ENCODE measurements around the gene LRRC32. TPM values are rescaled to one million over a fixed set of nuclear protein-coding genes. Genes with fewer than 3 reads are reported as not detected.

The LRRC32 gene
- total RNA-seq, 2 experiments from 2014 or later, result 23.2 to 24.5 TPM

GRCh38 chr11:76666830-76667229, 3.7 kb downstream of the LRRC32 start:
- intact Hi-C loops (cut with micrococcal nuclease), result no loop called here
- CTCF ChIA-PET, result interaction anchor here (1.3 kb wide), 1 partner anchor 37 kb away, joined by 3 read pairs; no protein-coding TSS in a partner anchor
- ATAC-seq, result no peak
- H3K4me1 Mint-ChIP-seq (ENCODE audit: low read depth), result peaks cover 42% of the 10 kb centered on the region
- peaks cover 19% of the 10 kb centered on the region for H3K27me3 Mint-ChIP-seq
- TF ChIP-seq, protein P1, sequence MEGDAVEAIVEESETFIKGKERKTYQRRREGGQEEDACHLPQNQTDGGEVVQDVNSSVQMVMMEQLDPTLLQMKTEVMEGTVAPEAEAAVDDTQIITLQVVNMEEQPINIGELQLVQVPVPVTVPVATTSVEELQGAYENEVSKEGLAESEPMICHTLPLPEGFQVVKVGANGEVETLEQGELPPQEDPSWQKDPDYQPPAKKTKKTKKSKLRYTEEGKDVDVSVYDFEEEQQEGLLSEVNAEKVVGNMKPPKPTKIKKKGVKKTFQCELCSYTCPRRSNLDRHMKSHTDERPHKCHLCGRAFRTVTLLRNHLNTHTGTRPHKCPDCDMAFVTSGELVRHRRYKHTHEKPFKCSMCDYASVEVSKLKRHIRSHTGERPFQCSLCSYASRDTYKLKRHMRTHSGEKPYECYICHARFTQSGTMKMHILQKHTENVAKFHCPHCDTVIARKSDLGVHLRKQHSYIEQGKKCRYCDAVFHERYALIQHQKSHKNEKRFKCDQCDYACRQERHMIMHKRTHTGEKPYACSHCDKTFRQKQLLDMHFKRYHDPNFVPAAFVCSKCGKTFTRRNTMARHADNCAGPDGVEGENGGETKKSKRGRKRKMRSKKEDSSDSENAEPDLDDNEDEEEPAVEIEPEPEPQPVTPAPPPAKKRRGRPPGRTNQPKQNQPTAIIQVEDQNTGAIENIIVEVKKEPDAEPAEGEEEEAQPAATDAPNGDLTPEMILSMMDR (IDR thresholded peaks at IDR 0.05), result no peak
- DNase-seq, result no peak
- POLR2A ChIA-PET, result interaction anchor here (0.9 kb wide), 1 partner anchor 195 kb away, joined by 3 read pairs; no protein-coding TSS in a partner anchor
- peak overlapping the region; percentile 73 for H3K4me3 Mint-ChIP-seq
- H3K9me3 Mint-ChIP-seq, result no peaks in the 10 kb centered on the region
- peaks cover 8% of the 10 kb centered on the region for H3K36me3 Mint-ChIP-seq (ENCODE audit: low read depth)
- H3K27ac Mint-ChIP-seq, result no peak overlapping the region

- ATAC-seq (no peak), DNase-seq (no peak)
- POLR2A ChIA-PET, result no interaction called here
- no peaks in the 10 kb centered on the region for H3K9me3 Mint-ChIP-seq
- TF ChIP-seq, protein P1 (IDR thresholded peaks at IDR 0.05), result no peak
- peaks cover 15% of the 10 kb centered on the region for H3K27me3 Mint-ChIP-seq
- H3K36me3 Mint-ChIP-seq (ENCODE audit: low read depth), result peaks cover 8% of the 10 kb centered on the region
- CTCF ChIA-PET, result no interaction called here
- intact Hi-C loops (cut with micrococcal nuclease), result no loop called here
- H3K4me3 Mint-ChIP-seq, result peak overlapping the region; percentile 73
- H3K4me1 Mint-ChIP-seq (ENCODE audit: low read depth), result peaks cover 38% of the 10 kb centered on the region
- no peak overlapping the region for H3K27ac Mint-ChIP-seq
Measured at GRCh38 chr11:76666408-76666807, 4.1 kb downstream of the LRRC32 start.

DNA sequence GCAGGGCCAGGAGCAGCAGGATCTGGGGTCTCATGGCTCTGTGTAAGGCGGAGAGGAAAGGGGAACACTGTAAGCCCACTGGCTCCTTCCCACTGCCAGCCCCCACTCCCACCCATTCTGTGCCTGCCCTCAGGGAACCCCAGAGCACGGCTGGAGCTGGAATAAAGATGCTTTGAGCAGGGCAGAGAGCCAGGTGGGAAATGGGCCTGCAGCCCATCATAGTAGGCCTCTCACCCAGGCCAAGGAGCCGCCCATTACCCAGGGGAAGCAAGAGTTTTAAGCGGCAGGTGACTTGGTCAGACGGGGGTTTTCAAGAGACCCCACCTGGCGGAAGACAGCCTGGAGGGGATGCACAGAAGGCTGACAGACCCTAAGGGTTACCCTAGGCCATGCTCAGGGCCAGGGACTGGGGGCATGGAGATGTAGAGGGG, 4.6 kb downstream of the LRRC32 start:
- Mint-ChIP-seq H3K27ac (peak overlapping the region; percentile 68), H3K4me3 (no peak overlapping the region), H3K27me3 (peaks cover 14% of the 10 kb centered on the region), H3K4me1 (ENCODE audit: low read depth) (peaks cover 35% of the 10 kb centered on the region), H3K9me3 (no peaks in the 10 kb centered on the region), H3K36me3 (ENCODE audit: low read depth) (peaks cover 8% of the 10 kb centered on the region)
- no peak for DNase-seq
- TF ChIP-seq, protein P1 (IDR thresholded peaks at IDR 0.05), result no peak
- no peak for ATAC-seq
- CTCF ChIA-PET, result interaction anchor here (1.2 kb wide), 1 partner anchor 13 kb away, joined by 3 read pairs; no protein-coding TSS in a partner anchor
- intact Hi-C loops (cut with micrococcal nuclease), result no loop called here
- POLR2A ChIA-PET, result no interaction called here

DNA sequence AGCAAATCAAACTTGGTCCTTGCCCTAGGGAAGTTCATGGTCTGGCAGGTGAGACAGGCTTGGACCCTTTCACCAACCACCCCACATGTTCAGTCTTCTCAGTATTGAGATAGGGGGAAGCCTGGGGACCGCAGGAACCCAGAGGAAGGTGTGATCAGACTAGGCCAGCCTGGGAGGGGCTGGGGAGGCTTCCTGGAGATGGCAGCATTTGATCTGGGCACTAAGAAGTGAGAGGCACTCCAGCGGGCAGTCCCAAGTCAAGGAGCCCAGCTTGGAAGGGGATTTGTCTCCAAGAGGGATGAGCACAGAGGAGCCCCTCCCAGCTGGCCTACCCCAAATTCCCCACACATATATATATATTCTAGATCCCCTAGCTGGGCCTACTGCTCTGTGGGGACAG, 5.4 kb downstream of the LRRC32 start:
- Mint-ChIP-seq H3K36me3 (ENCODE audit: low read depth) (peaks cover 8% of the 10 kb centered on the region), H3K27ac (peak overlapping the region; percentile 83), H3K4me3 (no peak overlapping the region), H3K27me3 (peaks cover 14% of the 10 kb centered on the region), H3K9me3 (no peaks in the 10 kb centered on the region), H3K4me1 (ENCODE audit: low read depth) (peaks cover 34% of the 10 kb centered on the region)
- DNase-seq (peak; percentile 48), ATAC-seq (peak; percentile 69)
- ChIA-PET POLR2A (interaction anchor here (0.6 kb wide), 1 partner anchor 14 kb away, joined by 3 read pairs; no protein-coding TSS in a partner anchor), CTCF (interaction anchor here (1.2 kb wide), 1 partner anchor 12 kb away, joined by 3 read pairs; no protein-coding TSS in a partner anchor)
- intact Hi-C loops (cut with micrococcal nuclease), result no loop called here
- TF ChIP-seq, protein P1 (IDR thresholded peaks at IDR 0.05), result no peak

DNA sequence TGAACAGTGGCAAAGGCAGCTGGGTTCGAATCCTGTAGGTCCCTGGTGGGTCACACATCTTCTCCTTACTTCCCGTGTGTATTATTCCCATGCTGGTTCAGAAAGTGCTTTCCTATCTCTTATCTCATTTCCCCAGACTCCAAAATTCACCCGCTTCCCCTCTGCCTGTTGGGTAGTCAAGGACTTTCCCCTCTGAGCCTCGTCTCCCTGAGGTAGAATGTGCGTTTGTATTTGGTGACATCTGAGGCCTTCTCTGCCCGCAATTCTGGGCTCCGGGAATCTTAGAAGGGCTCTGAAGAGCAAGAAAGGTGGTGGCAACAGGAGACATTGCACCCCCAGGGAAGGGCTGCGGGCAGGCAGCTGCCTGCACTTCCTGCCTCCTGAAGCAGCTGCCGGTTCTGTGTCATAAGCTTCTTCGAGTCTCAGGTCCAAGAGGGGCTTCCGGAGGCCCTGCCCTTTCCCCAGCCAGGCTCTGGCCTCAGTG, 5.9 kb downstream of the LRRC32 start:
- peak; percentile 61 for DNase-seq
- CTCF ChIA-PET, result interaction anchor here (0.6 to 2.4 kb wide), 4 partner anchors 10 to 456 kb away, joined by 3 to 11 read pairs (median 3); no protein-coding TSS in a partner anchor
- H3K4me1 Mint-ChIP-seq (ENCODE audit: low read depth), result peaks cover 29% of the 10 kb centered on the region

More for the DNA sequence above, 5.9 kb downstream of the LRRC32 start:
- no peaks in the 10 kb centered on the region for H3K9me3 Mint-ChIP-seq
- POLR2A ChIA-PET, result interaction anchor here (0.6 to 0.8 kb wide), 2 partner anchors 9 to 14 kb away, joined by 3 to 4 read pairs; no protein-coding TSS in a partner anchor
- no peak overlapping the region for H3K4me3 Mint-ChIP-seq
- ATAC-seq, result peak; percentile 78
- peaks cover 8% of the 10 kb centered on the region for H3K27me3 Mint-ChIP-seq
- intact Hi-C loops (cut with micrococcal nuclease), result no loop called here
- peak overlapping the region; percentile 83 for H3K27ac Mint-ChIP-seq
- TF ChIP-seq, protein P1 (IDR thresholded peaks at IDR 0.05), result no peak
- H3K36me3 Mint-ChIP-seq (ENCODE audit: low read depth), result peaks cover 8% of the 10 kb centered on the region

Measured in activated CD8-positive, alpha-beta T cell treated with anti-CD3 and anti-CD28 coated beads for 36 hours (primary cell).